GM12891 (cell line): ENCODE results near the gene SUPT4H1.

ENCODE experiments used
- DNase-seq: peaks from one replicate; pipeline ENCODE4 v3.0.0; 2011; ENCODE audit warnings: low spot score; ENCODE audit not compliant: insufficient read length
- FAIRE-seq: peaks from 2 replicates; lab custom pipeline; 2011; peaks lifted over from hg19 to GRCh38; lab: Jason Lieb, UNC
- PAX5 ChIP-seq: IDR thresholded peaks from 2 replicates; pipeline ENCODE4 v1.6.1; 2011; ENCODE audit warnings: low read length, moderate library complexity, mild to moderate bottlenecking; ENCODE audit not compliant: insufficient read depth, severe bottlenecking
- POLR2A ChIP-seq: IDR thresholded peaks from 2 replicates; pipeline ENCODE4 v1.6.1; 2011; ENCODE audit warnings: low read depth, low read length, control low read depth
- POLR2AphosphoS5 ChIP-seq: IDR thresholded peaks from 2 replicates; pipeline ENCODE4 v1.6.1; 2011; ENCODE audit warnings: low read depth, low read length, control low read depth
- POU2F2 ChIP-seq: IDR thresholded peaks from 2 replicates; pipeline ENCODE4 v1.6.1; 2011; ENCODE audit warnings: low read depth, mild to moderate bottlenecking, control low read depth, low read length, moderate library complexity
- SPI1 ChIP-seq: IDR thresholded peaks from 2 replicates; pipeline ENCODE4 v1.6.1; 2011; ENCODE audit warnings: low read depth, low read length, control low read depth
- TAF1 ChIP-seq: IDR thresholded peaks from 2 replicates; pipeline ENCODE4 v1.6.1; 2011; ENCODE audit warnings: low read depth, low read length, control low read depth

Gene SUPT4H1

GRCh38 chr17:58382108-58382871, 30.3 kb upstream of the SUPT4H1 start:
- peak; percentile 90 for FAIRE-seq
- no peak for DNase-seq

DNA sequence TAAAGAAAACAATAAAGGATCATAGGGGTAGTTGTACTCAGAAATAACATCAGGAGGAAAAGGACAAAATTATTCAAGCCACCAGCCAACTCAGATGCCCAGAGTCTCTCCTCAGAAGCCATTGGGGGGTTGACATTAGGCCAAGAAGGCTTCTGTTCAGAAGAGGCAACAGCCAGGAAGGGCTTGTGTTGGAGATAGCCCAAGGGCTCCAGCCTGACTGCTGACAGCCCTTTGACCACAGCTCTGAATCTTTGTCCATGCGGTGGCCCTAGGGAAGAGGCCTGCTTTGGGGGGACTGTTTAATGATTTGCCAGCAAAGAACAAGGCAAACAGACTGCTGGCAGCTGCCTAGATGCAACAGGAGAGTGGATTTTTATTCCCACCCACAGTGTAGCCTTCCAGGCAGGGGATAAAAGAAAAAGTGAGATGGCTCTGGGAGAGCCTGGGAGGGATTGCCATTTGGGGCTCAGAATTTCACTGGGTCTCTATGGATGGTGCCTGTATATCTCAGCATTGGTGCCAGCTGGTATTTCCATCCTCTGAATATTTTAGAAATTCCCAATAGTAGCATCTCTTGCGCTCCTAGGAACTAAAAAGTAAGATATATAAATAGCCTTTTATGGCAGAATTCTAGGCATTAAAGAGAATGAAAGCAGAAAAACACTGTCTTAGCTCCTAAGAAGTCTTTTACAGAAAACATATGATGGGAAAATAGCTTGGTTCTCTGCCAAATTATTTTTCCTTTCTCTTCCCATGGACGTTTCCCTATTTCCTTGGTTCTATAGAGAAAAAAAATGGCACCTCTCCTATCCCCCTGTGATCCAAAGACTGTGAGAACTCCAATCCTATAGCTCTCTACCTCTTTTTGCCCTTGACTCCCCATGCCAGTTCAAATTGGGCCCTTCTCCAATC, 29.4 kb upstream of the SUPT4H1 start:
- DNase-seq (no peak), FAIRE-seq (no peak)

More at GRCh38 chr17:58382108-58382871, 30.3 kb upstream of the SUPT4H1 start:
- TF ChIP-seq POLR2AphosphoS5: no peak
- no peak for TF ChIP-seq POLR2A
- TF ChIP-seq PAX5: no peak
- TF ChIP-seq TAF1: no peak
- no peak for TF ChIP-seq POU2F2

GRCh38 chr17:58380207-58381123, 28.5 kb upstream of the SUPT4H1 start:
- TF ChIP-seq PAX5: no peak
- TF ChIP-seq TAF1: no peak
- TF ChIP-seq SPI1: no peak
- no peak for TF ChIP-seq POLR2AphosphoS5
- no peak for DNase-seq
- no peak for FAIRE-seq

More for the DNA sequence above, 29.4 kb upstream of the SUPT4H1 start:
- TF ChIP-seq POLR2AphosphoS5 (no peak), SPI1 (no peak), TAF1 (no peak), POLR2A (no peak), PAX5 (no peak), POU2F2 (no peak)

GRCh38 chr17:58379511-58379824, 27.5 kb upstream of the SUPT4H1 start:
- no peak for TF ChIP-seq PAX5
- TF ChIP-seq POLR2AphosphoS5: no peak
- no peak for TF ChIP-seq SPI1
- no peak for TF ChIP-seq TAF1
- no peak for TF ChIP-seq POLR2A
- TF ChIP-seq POU2F2: no peak
- FAIRE-seq: no peak

DNA sequence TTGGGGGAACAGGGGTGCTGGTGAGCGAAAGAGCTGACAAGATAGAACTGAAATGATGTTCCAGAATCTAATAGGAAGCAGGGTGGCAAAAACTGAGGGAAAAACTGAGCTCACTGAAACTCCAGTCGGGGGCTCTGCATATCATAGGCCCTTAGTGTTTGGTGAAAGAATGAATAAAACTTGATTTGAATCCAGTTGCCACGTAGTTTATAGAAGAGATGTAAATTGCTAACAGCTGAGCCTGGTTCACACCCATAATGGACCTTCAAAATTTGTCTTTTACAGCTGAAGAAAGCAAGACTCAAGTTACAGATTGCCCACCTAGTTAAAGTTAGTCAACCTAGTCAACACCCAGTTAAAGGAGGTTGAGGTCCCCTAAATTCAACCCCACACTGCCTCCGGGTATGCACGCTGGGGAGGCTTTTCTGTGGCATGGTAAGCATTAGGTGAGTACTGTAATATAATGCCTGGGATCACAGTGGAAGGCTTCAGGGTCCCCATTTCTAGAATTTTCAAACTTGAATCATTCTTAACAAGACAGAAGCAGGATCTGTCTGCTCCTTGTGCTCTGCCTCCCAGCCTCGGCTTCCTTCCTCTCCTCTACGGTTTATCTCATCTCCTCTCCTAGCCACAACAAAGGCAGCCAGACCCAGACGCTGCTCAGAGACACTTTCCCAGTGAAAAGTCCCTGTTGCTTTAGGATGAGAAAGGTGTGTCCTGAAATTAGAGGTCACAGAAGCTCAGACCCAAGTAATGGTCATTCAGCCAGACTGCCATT, 26.9 kb upstream of the SUPT4H1 start:
- no peak for FAIRE-seq
- no peak for DNase-seq

More at GRCh38 chr17:58379511-58379824, 27.5 kb upstream of the SUPT4H1 start:
- no peak for DNase-seq

DNA sequence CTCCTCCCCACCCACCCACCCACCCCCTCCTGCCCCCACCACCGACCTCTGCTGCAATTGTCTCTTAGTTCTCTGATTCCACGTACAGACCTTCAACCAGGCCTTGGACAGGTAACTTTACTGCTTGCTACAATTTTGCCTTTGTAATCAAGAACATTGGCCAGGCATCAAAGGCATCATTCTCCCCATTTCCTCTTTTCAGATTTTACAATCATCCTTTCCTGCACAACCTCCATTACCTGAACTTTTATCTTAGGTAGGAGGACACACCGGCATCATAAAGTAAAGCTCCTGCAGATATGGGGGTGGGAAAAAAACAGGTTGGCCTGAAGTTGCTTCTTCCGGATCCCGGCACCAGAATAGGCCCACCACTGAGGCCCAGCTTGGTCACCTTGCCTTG, 25.7 kb upstream of the SUPT4H1 start:
- no peak for FAIRE-seq
- TF ChIP-seq SPI1 (peak; percentile 66), TAF1 (no peak)
- DNase-seq: no peak

More for the DNA sequence above, 26.9 kb upstream of the SUPT4H1 start:
- no peak for TF ChIP-seq POLR2A
- no peak for TF ChIP-seq POU2F2
- no peak for TF ChIP-seq POLR2AphosphoS5
- TF ChIP-seq PAX5: no peak
- no peak for TF ChIP-seq SPI1
- TF ChIP-seq TAF1: no peak

DNA sequence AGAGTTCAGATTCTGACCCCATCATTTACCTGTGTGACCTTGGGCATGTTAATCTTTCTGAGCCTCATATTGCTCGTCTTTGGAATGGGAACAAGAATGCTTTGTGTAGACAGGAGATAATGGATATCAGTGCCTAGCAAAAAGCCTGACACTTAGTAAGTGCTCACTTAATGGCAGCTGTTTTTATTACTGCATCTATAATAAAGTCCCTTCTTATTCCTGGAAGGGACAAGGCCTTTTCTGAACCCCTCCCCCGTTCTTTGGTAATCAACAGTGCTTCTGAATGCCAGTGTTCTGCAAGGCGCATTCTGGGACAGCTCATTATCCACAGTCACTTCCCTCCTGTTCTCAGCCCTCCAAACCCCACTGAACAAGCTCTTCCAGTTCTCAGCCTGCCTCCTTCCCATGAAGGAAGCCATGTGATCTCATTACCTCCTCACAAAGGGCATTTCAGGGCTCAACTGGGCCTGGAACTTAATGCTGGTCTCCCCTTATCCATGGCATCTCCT, 25.1 kb upstream of the SUPT4H1 start:
- TF ChIP-seq TAF1 (no peak), POLR2AphosphoS5 (no peak), POU2F2 (no peak), POLR2A (no peak), PAX5 (no peak), SPI1 (no peak)
- FAIRE-seq (no peak), DNase-seq (no peak)

- FAIRE-seq (no peak), DNase-seq (no peak)
- no peak for TF ChIP-seq POU2F2
- TF ChIP-seq PAX5: no peak
- no peak for TF ChIP-seq SPI1
- TF ChIP-seq TAF1: no peak
- TF ChIP-seq POLR2AphosphoS5: no peak
Observed at GRCh38 chr17:58376472-58377000, 24.5 kb upstream of the SUPT4H1 start.
